ENCODE results near the gene CCS.
"Not testable (repeated sequence)": the region's sequence is repeated elsewhere in the genome, so short reads cannot be mapped to it uniquely, and the experiment has no call there.

CCS gene

DNA sequence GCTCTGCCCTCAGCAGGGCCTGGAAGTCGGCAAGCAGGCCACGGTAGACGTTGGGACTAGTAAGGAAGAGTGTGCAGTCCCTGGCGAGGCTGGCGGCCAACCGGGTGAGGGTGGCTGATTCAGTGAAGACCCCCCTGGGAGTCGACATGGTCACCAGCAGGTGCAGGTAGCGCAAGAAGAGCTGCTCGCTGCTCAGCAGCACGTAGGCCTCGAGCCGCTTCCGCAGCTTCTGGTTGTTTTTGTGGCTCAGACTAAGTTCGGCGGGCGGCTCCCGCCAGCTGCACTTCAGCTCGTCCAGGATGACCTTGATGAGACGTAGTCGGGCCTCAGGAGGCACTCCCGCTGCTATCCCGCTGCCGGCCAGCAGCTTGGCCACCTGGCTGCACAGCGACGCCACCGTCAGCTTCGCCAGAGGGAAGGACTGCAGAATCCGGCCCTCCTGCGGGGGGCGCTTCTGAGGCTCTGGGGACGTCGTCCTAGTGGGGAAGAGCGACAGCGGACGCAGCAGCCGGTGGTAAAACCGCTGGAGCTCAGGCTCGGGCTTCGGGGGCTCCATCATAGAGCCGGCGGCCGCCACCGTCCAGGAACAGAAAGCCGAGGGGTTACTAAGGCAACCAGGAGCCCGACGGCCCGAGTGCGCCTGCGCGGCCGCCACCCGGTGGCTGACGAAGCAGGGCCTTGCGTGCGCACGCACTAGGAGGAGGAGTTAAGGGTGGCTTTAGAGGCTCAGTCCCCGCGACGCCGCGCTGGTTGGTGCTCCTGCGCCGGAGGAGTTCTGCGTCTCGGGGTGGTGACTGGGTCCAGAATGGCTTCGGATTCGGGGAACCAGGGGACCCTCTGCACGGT, at the start of gene CCS, which contains the start of gene CCDC87:
CCS (plus strand) TSS at position 729 of the 846 bp plus-strand sequence; CDS start at position 806, 77 bp downstream.
CCDC87 (minus strand) TSS at position 607 of the 846 bp plus-strand sequence; CDS start at position 559, 48 bp downstream.
- peak; percentile 94 to 96 for DNase-seq (ENCODE audit: low spot score in 2 of 2)
- Mint-ChIP-seq H3K4me3 (peak within 1 kb of the TSS; percentile 100), H3K9me3 (no peaks in the 10 kb centered on the region), H3K36me3 (ENCODE audit: insufficient read depth) (peaks cover 17% of the 10 kb centered on the region), H3K27me3 (no peaks in the 10 kb centered on the region), H3K27ac (ENCODE audit: low read depth) (peak within 1 kb of the TSS; percentile 99), H3K4me1 (peaks cover 36% of the 10 kb centered on the region)
- peak; percentile 94 for ATAC-seq (replicated peaks; ENCODE audit: extremely low read depth, poor library complexity, severe bottlenecking)

GRCh38 chr11:66543263-66544107, 49.5 kb upstream of the CCS start:
- Mint-ChIP-seq H3K9me3 (no peaks in the 10 kb centered on the region), H3K27me3 (no peaks in the 10 kb centered on the region), H3K27ac (ENCODE audit: low read depth) (peak overlapping the region; percentile 82), H3K4me1 (peaks cover 42% of the 10 kb centered on the region), H3K4me3 (peak overlapping the region; percentile 82), H3K36me3 (ENCODE audit: insufficient read depth) (peaks cover 21% of the 10 kb centered on the region)
- ATAC-seq (replicated peaks; ENCODE audit: extremely low read depth, poor library complexity, severe bottlenecking) (peak; percentile 81), DNase-seq (ENCODE audit: low spot score in 2 of 2) (peak; percentile 52 to 71)

- Mint-ChIP-seq H3K36me3 (ENCODE audit: insufficient read depth) (peaks cover 21% of the 10 kb centered on the region), H3K4me3 (peak overlapping the region; percentile 82), H3K27ac (ENCODE audit: low read depth) (peak overlapping the region; percentile 84), H3K4me1 (peaks cover 42% of the 10 kb centered on the region)
- H3K27me3 Mint-ChIP-seq; ATAC-seq (replicated peaks; ENCODE audit: extremely low read depth, poor library complexity, severe bottlenecking); DNase-seq (ENCODE audit: low spot score in 2 of 2); H3K9me3 Mint-ChIP-seq: not testable (repeated sequence)
These were observed 48.0 kb upstream of the CCS start for GRCh38 chr11:66544952-66545351.

- H3K9me3 Mint-ChIP-seq, result no peaks in the 10 kb centered on the region
- peak; percentile 72 to 80 for DNase-seq (ENCODE audit: low spot score in 2 of 2)
- H3K4me3 Mint-ChIP-seq, result peak within 1 kb of the TSS; percentile 82
- no peaks in the 10 kb centered on the region for H3K27me3 Mint-ChIP-seq
- peaks cover 42% of the 10 kb centered on the region for H3K4me1 Mint-ChIP-seq
- peaks cover 17% of the 10 kb centered on the region for H3K36me3 Mint-ChIP-seq (ENCODE audit: insufficient read depth)
- H3K27ac Mint-ChIP-seq (ENCODE audit: low read depth), result peak within 1 kb of the TSS; percentile 84
- ATAC-seq (replicated peaks; ENCODE audit: extremely low read depth, poor library complexity, severe bottlenecking), result peak; percentile 75
These were observed 47.2 kb upstream of the CCS start, which contains the start of gene ZDHHC24 for GRCh38 chr11:66545701-66546367. Gene ZDHHC24, minus strand, starts transcription at chr11:66546048. Its CDS starts 45 bp downstream, at chr11:66546003.

- Mint-ChIP-seq H3K36me3 (ENCODE audit: insufficient read depth) (peaks cover 11% of the 10 kb centered on the region), H3K27ac (ENCODE audit: low read depth) (peak within 1 kb of the TSS; percentile 84), H3K4me1 (peaks cover 38% of the 10 kb centered on the region), H3K4me3 (peak within 1 kb of the TSS; percentile 82), H3K27me3 (no peaks in the 10 kb centered on the region), H3K9me3 (no peaks in the 10 kb centered on the region)
- DNase-seq (ENCODE audit: low spot score in 2 of 2) (no peak), ATAC-seq (replicated peaks; ENCODE audit: extremely low read depth, poor library complexity, severe bottlenecking) (no peak)
These were observed 46.5 kb upstream of the CCS start, which contains the start of gene ACTN3 for GRCh38 chr11:66546368-66546965. Gene ACTN3, plus strand, starts transcription at chr11:66546903. Its CDS starts 35 bp downstream, at chr11:66546938.

DNA sequence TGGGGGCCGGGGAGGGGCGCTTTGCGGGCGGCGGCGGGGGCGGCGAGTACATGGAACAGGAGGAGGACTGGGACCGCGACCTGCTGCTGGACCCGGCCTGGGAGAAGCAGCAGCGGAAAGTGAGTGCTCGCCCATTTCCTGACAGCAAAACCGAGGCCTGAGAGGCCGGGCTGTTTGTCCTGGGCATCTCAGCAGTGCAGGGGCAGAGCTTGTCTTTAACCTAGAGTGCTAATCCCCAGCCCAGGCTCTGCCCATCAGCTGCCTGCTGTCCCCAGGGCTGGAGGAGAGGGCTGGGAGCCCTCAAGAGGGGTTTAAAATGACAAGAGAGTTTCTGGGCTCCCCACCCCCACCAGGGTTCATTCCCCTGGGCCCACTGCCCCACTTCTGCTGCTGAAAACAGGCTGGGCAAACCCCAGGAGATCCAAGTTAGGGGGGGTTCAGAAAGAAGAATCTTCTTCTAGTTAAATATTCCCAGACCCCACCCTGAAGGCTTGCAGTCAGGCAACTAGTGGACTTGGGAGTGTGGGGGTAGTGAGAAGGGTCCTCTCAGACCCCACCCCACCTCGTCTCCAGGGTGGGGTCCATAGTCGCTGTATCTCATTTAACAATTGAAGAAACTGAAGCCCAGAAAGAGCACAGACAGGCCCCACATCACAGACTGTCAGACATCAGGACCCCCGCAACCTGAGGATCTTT, 45.9 kb upstream of the CCS start:
- DNase-seq (ENCODE audit: low spot score in 2 of 2) (no peak), ATAC-seq (replicated peaks; ENCODE audit: extremely low read depth, poor library complexity, severe bottlenecking) (no peak)
- Mint-ChIP-seq H3K36me3 (ENCODE audit: insufficient read depth) (peaks cover 7% of the 10 kb centered on the region), H3K27me3 (no peaks in the 10 kb centered on the region), H3K9me3 (no peaks in the 10 kb centered on the region), H3K4me3 (peak overlapping the region; percentile 82), H3K27ac (ENCODE audit: low read depth) (peak overlapping the region; percentile 84), H3K4me1 (peaks cover 32% of the 10 kb centered on the region)

DNA sequence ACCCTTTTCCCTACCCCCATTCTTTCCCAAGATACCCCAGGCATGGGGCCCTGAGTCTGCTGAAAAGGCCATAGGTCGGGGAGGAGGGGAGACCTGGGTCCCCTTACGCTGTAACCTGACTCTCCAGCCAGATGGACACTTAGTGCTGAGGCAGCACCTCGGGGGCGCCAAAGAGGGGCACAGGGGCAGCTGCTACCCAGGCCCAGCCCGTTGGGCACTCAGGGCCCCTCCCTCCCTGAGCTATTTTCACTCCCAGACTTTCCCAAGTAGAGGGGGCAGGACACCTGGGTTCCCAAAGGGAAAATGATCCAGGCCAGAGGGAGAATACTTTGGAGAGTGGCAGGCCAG, 45.3 kb upstream of the CCS start:
- peaks cover 27% of the 10 kb centered on the region for H3K4me1 Mint-ChIP-seq
- H3K4me3 Mint-ChIP-seq, result peak overlapping the region; percentile 82
- DNase-seq (ENCODE audit: low spot score in 2 of 2), result no peak
- H3K9me3 Mint-ChIP-seq, result no peaks in the 10 kb centered on the region
- peaks cover 2% of the 10 kb centered on the region for H3K36me3 Mint-ChIP-seq (ENCODE audit: insufficient read depth)
- H3K27me3 Mint-ChIP-seq, result no peaks in the 10 kb centered on the region
- no peak for ATAC-seq (replicated peaks; ENCODE audit: extremely low read depth, poor library complexity, severe bottlenecking)
- H3K27ac Mint-ChIP-seq (ENCODE audit: low read depth), result no peak overlapping the region

DNA sequence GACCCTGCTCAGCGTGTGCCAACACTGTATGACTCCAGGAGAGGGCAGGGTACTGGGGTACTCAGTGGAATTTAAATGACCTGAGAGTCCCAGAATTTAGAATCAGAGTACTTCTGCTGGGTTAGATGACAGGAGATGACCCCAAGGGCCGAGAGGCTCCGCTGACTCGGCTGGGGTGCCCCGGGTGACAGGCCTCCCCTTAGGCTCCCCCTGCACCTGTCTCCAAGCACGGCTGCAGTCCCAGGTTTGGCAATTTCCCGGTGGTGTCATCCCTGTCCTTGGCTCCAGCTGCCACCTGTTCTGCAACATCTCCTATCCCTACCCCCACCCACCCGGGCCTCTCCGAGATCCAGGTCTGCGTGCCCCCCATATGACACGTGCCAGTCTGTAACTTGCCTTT, 44.9 kb upstream of the CCS start:
- Mint-ChIP-seq H3K9me3 (no peaks in the 10 kb centered on the region), H3K4me3 (no peak overlapping the region), H3K27me3 (no peaks in the 10 kb centered on the region), H3K36me3 (ENCODE audit: insufficient read depth) (peaks cover 1% of the 10 kb centered on the region), H3K27ac (ENCODE audit: low read depth) (no peak overlapping the region), H3K4me1 (peaks cover 23% of the 10 kb centered on the region)
- ATAC-seq (replicated peaks; ENCODE audit: extremely low read depth, poor library complexity, severe bottlenecking), result no peak
- DNase-seq (ENCODE audit: low spot score in 2 of 2), result no peak

- Mint-ChIP-seq H3K4me1 (peaks cover 13% of the 10 kb centered on the region), H3K4me3 (peak overlapping the region; percentile 8), H3K27ac (ENCODE audit: low read depth) (no peak overlapping the region), H3K36me3 (ENCODE audit: insufficient read depth) (peaks cover 1% of the 10 kb centered on the region), H3K9me3 (no peaks in the 10 kb centered on the region), H3K27me3 (no peaks in the 10 kb centered on the region)
- ATAC-seq (replicated peaks; ENCODE audit: extremely low read depth, poor library complexity, severe bottlenecking) (no peak), DNase-seq (ENCODE audit: low spot score in 2 of 2) (no peak)
These were observed 44.0 kb upstream of the CCS start for GRCh38 chr11:66548774-66549630.

DNA sequence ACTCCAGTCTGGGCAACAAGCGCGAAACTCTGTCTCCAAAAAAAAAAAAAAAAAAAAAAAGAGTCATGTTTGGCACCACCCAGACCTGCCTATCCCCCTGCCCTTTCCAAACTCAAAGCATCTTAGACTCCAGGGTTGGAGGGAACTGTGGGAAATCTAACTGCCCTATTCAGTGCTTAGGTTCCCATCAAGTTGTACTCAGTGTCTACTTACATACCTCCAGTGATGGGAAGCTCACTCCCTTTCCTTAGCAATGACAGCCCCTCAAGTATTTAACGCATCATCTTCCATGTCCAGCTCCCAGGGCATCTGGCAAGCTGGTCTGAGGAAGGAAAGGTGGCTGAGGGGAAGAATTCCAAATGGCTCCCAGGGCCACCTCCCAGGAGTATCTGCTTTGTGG, 43.3 kb upstream of the CCS start:
- DNase-seq (ENCODE audit: low spot score in 2 of 2), result no peak
- H3K4me1 Mint-ChIP-seq, result peaks cover 7% of the 10 kb centered on the region
- peaks cover 1% of the 10 kb centered on the region for H3K36me3 Mint-ChIP-seq (ENCODE audit: insufficient read depth)
- H3K27me3 Mint-ChIP-seq, result no peaks in the 10 kb centered on the region
- H3K9me3 Mint-ChIP-seq, result no peaks in the 10 kb centered on the region
- no peak overlapping the region for H3K27ac Mint-ChIP-seq (ENCODE audit: low read depth)
- ATAC-seq (replicated peaks; ENCODE audit: extremely low read depth, poor library complexity, severe bottlenecking), result no peak
- H3K4me3 Mint-ChIP-seq, result no peak overlapping the region

- H3K9me3 Mint-ChIP-seq, result no peaks in the 10 kb centered on the region
- no peak overlapping the region for H3K4me3 Mint-ChIP-seq
- DNase-seq (ENCODE audit: low spot score in 2 of 2) (no peak), ATAC-seq (replicated peaks; ENCODE audit: extremely low read depth, poor library complexity, severe bottlenecking) (no peak)
- peaks cover under 1% of the 10 kb centered on the region for H3K36me3 Mint-ChIP-seq (ENCODE audit: insufficient read depth)
- no peaks in the 10 kb centered on the region for H3K4me1 Mint-ChIP-seq
- no peaks in the 10 kb centered on the region for H3K27me3 Mint-ChIP-seq
- no peak overlapping the region for H3K27ac Mint-ChIP-seq (ENCODE audit: low read depth)
These were observed 42.1 kb upstream of the CCS start for GRCh38 chr11:66550887-66551286.
